ENCODE measurements around the gene ACTN1.

Gene ACTN1

DNA sequence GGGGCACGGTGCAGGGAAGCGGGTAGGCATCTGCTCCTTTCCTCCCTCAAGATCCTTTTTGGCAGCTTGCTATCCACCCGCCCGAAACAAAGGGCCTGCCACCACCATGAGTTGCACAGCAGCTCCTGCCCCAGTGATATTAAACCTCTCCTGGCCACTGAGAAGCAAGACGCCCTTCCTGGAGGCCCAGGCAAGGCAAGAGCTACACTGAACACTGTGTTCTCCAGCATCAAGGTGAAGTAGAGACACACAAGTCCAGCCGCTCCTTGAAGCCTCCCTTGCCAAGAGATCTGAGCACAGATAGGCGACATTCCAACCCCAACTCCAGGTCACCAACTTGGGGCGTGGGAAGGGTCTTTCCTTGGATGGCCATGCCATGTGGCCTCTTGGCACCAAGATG lies 70.9 kb downstream of the ACTN1 start:
- DNase-seq = no peak

DNA sequence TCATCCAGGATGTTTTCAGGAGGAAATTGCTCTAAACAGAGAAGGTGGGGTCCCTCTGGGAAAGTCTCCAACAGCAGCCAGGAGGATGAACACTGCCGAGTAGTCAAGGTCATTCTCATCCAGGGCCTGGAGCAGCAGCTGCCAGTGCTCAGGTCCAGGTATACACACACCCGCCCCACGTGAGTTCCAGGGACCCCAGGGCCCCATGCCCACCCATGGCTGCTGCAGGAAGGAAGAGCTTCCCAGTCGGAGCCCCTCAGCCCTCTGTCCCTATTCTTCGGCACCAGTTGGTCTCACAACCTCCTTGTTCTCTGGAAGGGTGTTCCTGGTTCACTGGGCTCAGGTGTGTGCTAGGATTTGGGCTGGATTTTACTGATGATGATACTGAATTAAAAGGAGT lies 72.7 kb downstream of the ACTN1 start:
- no peak for DNase-seq

GRCh38 chr14:68905107-68905895 lies 73.8 kb downstream of the ACTN1 start:
- DNase-seq = no peak

DNA sequence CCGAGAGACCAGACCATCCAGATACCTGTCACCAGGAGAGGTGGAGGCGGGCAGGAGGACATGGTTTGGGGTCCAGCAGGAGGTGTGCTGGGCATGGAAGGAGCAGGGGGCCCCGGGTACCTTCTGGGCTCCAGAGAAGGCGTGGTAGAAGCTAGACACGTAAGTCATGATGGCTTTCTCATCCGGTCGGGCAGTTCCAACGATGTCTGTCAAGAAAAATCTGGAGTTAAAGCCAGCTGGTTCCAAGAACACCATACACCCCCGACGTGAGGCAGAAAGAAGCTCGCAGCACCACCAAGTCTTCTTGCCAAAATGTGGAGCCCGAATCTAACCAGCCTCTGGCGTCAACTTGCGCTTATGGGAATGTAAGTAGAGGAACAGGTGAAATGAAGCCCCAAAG lies 76.7 kb downstream of the ACTN1 start:
- no peak for DNase-seq

- DNase-seq = no peak
Measured at GRCh38 chr14:68899033-68899603, 80.0 kb downstream of the ACTN1 start.

GRCh38 chr14:68898248-68899032 lies 80.7 kb downstream of the ACTN1 start:
- DNase-seq = no peak

- no peak for DNase-seq
Measured at GRCh38 chr14:68897559-68898155, 81.4 kb downstream of the ACTN1 start.

- no peak for DNase-seq
Measured at GRCh38 chr14:68896132-68896531, 83.0 kb downstream of the ACTN1 start.

- no peak for DNase-seq
Measured at GRCh38 chr14:68894802-68895703, 84.0 kb downstream of the ACTN1 start.

DNA sequence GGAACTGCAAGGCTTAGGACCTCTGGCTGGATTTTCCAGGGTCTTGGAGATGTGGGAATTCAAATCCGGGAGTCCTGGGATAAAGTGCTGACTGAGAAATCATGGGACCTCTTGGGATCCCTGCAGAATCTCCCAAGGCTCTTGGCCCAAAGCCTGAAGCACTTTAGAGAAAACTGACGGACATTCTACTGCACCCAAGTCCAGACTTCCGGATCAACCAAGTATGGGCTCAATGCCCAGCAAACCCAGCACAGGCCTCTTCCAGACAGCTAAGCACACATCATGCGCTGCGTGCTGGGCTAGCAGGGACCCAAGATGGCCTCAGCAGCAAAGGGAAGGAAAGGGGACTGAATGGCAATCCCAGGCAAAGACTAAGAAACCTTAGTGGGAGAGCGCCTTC lies 85.0 kb downstream of the ACTN1 start:
- no peak for DNase-seq

DNA sequence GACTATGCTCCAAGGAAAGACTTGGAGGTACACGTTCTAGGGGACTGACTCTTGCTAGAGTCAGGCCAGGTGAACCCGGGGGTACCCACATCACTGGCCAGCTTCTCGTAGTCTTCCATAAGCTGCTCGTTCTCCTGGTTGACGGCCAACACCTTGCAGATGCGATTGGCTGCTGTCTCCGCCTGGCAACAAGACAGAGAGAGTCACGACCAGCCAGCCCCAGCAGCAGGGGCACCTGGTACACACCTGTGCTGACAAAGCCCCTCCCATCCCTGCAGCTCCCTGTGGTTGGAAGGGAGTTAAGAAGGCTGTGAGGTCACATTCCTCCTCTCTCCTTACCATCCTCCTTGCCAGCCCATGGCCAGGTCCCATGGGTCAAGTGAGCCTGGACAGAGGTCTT lies 85.5 kb downstream of the ACTN1 start:
- no peak for DNase-seq

DNA sequence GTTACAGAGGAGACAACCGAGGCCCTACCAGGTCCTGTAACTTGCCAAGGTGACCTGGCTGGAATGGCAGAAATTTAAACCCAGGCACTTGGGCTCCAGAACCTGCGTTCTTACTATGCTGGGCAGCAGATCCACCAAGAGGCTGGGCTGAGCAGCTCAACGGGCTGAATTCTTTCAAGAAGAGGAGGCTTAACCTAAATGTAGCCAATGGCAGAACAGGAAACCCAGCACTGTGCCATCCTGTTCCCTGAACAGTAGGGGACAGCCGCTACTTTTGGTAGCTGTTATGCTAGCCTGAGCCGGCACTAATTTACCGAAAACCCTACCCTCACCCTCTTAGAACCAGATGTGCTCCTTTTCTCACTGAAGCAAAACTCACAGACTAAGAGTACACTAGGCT lies 86.1 kb downstream of the ACTN1 start:
- no peak for DNase-seq

- DNase-seq = no peak
Measured at GRCh38 chr14:68891851-68892660, 87.0 kb downstream of the ACTN1 start.

GRCh38 chr14:68890173-68890931 lies 88.8 kb downstream of the ACTN1 start:
- no peak for DNase-seq

- DNase-seq = no peak
Measured at GRCh38 chr14:68888883-68889282, 90.2 kb downstream of the ACTN1 start.

DNA sequence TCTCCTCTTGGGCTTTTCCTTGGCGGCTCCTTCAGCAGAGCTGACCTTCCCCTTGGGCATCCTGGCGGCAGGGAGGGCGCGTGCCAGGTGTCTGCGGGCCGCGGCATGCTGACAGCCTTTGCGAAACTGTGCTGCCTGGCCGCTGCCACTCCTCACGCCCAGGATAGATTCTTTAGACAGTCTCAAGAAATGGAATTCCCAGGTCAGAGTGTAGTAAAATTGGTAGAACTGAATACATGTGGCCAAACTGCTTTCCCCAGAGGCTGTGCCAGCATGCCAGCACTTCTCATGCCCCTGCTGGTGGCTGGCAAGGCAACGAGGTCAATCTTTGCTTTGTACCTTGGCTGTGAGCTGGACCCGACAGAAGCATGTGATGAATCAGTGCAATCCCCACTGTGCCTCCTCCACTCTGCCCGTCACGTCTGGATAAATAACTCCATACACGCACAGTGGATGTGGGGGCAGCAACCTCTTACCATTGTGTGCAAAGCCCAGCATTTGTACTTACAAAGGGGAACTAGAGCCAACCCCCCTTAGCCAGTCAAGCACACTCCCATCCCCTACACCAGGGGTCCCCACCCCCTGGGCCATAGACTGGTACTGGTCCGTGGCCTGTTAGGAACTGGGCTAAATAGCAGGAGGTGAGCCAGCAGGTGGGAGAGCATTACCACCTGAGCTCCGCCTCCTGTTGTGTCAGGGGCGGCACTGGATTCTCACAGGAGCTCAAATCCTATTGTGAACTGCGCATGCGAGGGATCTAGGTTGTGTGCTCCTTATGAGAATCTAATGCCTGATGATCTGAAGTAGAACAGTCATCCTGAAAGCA lies 90.9 kb downstream of the ACTN1 start:
- no peak for DNase-seq

GRCh38 chr14:68886109-68886434 lies 93.0 kb downstream of the ACTN1 start:
- DNase-seq = no peak

DNA sequence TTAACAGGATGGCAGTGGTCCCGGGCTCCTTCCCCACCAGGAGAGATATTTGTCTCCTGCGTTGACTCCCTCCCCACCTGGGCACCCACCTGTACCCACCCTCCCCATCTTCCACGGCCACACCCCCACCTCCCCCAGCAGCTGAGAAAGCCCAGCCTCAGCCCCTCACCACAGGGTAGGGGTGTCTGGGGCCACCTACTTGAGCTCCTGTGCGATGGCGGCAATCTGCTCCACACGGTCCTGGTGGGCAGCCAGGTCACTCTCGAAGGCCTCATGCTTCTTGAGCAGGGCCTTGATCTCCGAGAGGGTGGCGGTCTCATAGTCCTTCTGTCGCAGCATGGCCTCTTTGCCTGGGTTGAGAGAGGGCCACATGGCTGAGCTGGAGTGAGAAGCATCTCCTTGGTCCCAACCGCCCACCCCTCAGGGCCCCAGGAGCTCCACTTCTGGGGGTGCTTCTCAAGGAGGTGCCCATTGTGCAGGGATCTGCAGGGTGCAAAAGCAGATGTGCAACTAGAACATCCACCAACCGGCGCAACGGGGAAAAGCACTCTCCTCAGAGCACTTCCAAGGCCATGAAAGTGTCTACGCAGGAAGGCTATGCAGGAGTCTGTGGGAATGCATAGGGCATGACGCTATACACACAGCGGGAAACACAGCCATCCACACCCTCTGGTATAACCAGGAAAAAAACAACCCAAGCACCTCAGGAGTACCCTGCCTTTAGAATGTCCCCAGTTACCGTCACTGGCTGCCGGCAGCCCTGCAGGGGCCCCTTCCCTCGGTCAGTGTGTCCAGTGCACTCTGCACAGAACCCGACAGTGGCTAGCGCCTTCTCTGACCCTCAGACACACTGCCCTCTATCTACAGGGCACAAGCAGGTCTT lies 93.6 kb downstream of the ACTN1 start:
- no peak for DNase-seq

Measured in femur (tissue), 1 donor.